ENCODE measurements around the gene OGG1. TPM values are rescaled to one million over a fixed set of nuclear protein-coding genes. Genes with fewer than 3 reads are reported as not detected.

OGG1 gene
- total RNA-seq, 3 donors from 2014 or later (not counting 1 experiment from before 2014, with no cell fraction given), result 33.4 to 52.1 (median 34.7) TPM

Other genes with a start within 250 kb of the OGG1 start
- not detected for gene LHFPL4, start 196.1 kb upstream of the OGG1 start, total RNA-seq
- gene MTMR14, start 100.4 kb upstream of the OGG1 start, total RNA-seq, result 100 to 1,000 TPM in 2 of 3 donors, 10 to 100 TPM in 1; 99.4 to 127 (median 100) TPM
- gene CPNE9, start 46.1 kb upstream of the OGG1 start, total RNA-seq, result under 1 TPM in 2 of 3 donors, not detected in 1; 0.43 to 0.49 TPM
- gene BRPF1, start 18.2 kb upstream of the OGG1 start, total RNA-seq, result 10 to 100 TPM; 45.1 to 72.1 (median 66.5) TPM
- gene CAMK1, start 20.0 kb downstream of the OGG1 start, total RNA-seq, result 10 to 100 TPM in 1 of 3 donors, 1 to 10 TPM in 2; 7.4 to 20.4 (median 8.7) TPM
- gene TADA3, start 42.5 kb downstream of the OGG1 start, total RNA-seq, result 10 to 100 TPM; 59.2 to 73.7 (median 69.2) TPM
- gene ARPC4, start 43.1 kb downstream of the OGG1 start, total RNA-seq, result 100 to 1,000 TPM; 282 to 288 (median 285) TPM
- gene TTLL3, start 60.3 kb downstream of the OGG1 start, total RNA-seq, result 100 to 1,000 TPM; 133 to 137 (median 136) TPM
- 10 to 100 TPM; 27.5 to 43.9 (median 30.9) TPM for gene RPUSD3, start 94.1 kb downstream of the OGG1 start, total RNA-seq
- gene CIDEC, start 130.3 kb downstream of the OGG1 start, total RNA-seq, result not detected
- 10 to 100 TPM; 15.4 to 16.6 (median 15.5) TPM for gene JAGN1, start 140.7 kb downstream of the OGG1 start, total RNA-seq
- 1 to 10 TPM in 2 of 3 donors, under 1 TPM in 1; 0.28 to 2.5 (median 1.5) TPM for gene IL17RE, start 152.9 kb downstream of the OGG1 start, total RNA-seq
- gene IL17RC, start 167.1 kb downstream of the OGG1 start, total RNA-seq, result 1 to 10 TPM in 2 of 3 donors, under 1 TPM in 1; 0.77 to 1.5 (median 1.2) TPM
- 10 to 100 TPM; 29.1 to 35.6 (median 32.9) TPM for gene CRELD1, start 183.9 kb downstream of the OGG1 start, total RNA-seq
- gene PRRT3, start 202.5 kb downstream of the OGG1 start, total RNA-seq, result 1 to 10 TPM; 2.2 to 5.1 (median 4.8) TPM
- gene EMC3, start 236.9 kb downstream of the OGG1 start, total RNA-seq, result 10 to 100 TPM; 48.5 to 50.4 (median 49.2) TPM